ENCODE results near the gene IQSEC1. TPM values are rescaled to one million over a fixed set of nuclear protein-coding genes. Genes with fewer than 3 reads are reported as not detected.

Gene IQSEC1
- total RNA-seq, 2 donors from 2014 or later = 57.5 to 63.9 TPM

DNA sequence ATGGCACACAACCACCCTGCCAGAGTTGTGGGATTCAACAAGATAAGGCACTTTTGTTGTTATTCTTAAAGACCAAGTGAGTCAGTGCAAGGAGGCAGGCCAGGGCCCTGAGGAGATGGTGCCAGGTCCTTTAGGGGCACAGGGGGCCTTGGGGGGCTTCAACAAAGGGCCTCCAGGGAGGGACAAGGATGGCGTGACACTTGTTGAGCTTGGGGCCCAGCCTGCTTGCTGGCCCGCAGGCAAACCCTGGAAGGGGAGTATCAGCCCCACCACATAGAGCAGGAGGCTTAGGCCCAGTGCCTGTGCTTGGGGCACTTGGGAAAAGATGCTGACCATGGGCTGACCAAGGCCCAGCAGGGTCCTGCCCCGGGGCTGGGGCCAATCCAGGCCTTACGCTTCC is 5.5 kb downstream of the IQSEC1 start:
- no peak for DNase-seq (ENCODE audit: low spot score)
- Histone ChIP-seq H3K4me3 (no peak overlapping the region), H3K4me1 (peaks cover 0 to 11% of the 10 kb centered on the region in 2 donors), H3K27me3 (no peaks in the 10 kb centered on the region), H3K36me3 (no peaks in the 10 kb centered on the region), H3K27ac (no peak overlapping the region), H3K9me3 (no peaks in the 10 kb centered on the region)
- TF ChIP-seq, protein P1, sequence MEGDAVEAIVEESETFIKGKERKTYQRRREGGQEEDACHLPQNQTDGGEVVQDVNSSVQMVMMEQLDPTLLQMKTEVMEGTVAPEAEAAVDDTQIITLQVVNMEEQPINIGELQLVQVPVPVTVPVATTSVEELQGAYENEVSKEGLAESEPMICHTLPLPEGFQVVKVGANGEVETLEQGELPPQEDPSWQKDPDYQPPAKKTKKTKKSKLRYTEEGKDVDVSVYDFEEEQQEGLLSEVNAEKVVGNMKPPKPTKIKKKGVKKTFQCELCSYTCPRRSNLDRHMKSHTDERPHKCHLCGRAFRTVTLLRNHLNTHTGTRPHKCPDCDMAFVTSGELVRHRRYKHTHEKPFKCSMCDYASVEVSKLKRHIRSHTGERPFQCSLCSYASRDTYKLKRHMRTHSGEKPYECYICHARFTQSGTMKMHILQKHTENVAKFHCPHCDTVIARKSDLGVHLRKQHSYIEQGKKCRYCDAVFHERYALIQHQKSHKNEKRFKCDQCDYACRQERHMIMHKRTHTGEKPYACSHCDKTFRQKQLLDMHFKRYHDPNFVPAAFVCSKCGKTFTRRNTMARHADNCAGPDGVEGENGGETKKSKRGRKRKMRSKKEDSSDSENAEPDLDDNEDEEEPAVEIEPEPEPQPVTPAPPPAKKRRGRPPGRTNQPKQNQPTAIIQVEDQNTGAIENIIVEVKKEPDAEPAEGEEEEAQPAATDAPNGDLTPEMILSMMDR (IDR thresholded peaks at IDR 0.05) = no peak

DNA sequence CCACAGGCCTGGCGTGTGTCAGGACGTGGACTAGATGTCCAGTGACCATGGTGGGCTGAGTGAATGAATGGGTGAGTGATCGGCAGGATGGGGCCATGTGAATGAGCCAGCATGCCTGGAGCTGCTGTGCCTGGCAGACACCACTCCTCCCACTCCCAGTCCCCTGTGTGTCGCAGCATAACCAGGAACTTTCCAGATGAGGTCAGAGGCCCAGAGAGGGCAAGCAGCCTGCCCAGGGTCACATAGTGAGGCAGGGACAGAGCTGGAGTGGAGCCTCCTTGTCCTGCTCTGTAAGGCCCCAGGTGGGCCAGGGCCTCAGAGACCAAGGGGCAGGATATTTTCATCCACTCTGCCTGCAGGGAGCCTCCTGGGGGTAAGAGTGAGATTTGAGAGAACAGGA is 6.4 kb downstream of the IQSEC1 start:
- Histone ChIP-seq H3K9me3 (no peaks in the 10 kb centered on the region), H3K27me3 (no peaks in the 10 kb centered on the region), H3K36me3 (no peaks in the 10 kb centered on the region), H3K4me3 (no peak overlapping the region), H3K27ac (no peak overlapping the region), H3K4me1 (peaks cover 0 to 2% of the 10 kb centered on the region in 2 donors)
- DNase-seq (ENCODE audit: low spot score) = no peak
- TF ChIP-seq, protein P1 (IDR thresholded peaks at IDR 0.05) = no peak

DNA sequence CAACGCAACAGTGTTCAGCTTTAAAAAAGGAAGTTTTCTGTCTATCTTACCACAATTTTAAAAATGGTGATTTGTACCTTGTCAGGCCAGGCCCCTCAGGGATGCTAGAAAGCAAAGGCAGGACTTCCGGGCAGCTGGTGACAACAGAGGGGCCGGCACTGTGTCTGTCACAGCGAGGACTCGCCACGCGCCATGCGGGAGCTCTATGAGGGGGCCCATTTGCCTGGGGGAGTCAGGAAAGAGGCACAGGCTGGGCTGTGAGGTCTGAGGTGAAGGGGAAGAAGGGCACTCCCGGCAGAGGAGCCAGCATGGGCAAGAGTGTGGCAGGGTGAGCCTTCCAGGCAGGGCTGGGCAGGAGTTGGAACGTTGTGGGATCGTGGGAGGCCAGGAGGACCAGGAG is 7.0 kb downstream of the IQSEC1 start:
- H3K27ac ChIP-seq = no peak overlapping the region
- H3K4me1 ChIP-seq = no peaks in the 10 kb centered on the region
- no peak for DNase-seq (ENCODE audit: low spot score)
- H3K36me3 ChIP-seq = no peaks in the 10 kb centered on the region
- TF ChIP-seq, protein P1 (IDR thresholded peaks at IDR 0.05) = no peak
- no peaks in the 10 kb centered on the region for H3K9me3 ChIP-seq
- no peaks in the 10 kb centered on the region for H3K27me3 ChIP-seq
- no peak overlapping the region for H3K4me3 ChIP-seq

DNA sequence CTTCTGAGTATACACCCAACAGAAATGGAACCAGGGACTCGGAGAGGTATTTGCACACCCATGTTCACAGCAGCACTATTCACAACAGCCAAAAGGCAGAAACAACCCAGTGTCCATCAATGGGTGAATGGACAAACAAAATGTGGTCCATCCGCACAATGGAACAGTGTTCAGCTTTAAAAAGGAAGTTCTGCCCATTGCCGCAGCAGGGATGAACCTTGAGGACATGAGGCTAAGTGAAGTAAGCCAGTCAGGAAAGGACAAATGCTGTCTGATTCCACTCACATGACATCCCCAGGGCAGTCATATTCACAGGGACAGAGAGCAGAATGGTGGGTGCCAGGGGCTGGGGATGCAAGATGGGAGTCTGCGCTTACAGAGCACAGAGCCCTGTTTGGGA is 7.5 kb downstream of the IQSEC1 start:
- no peaks in the 10 kb centered on the region for H3K27me3 ChIP-seq
- H3K27ac ChIP-seq = no peak overlapping the region
- no peaks in the 10 kb centered on the region for H3K9me3 ChIP-seq
- H3K36me3 ChIP-seq = no peaks in the 10 kb centered on the region
- no peak overlapping the region for H3K4me3 ChIP-seq
- no peak for DNase-seq (ENCODE audit: low spot score)
- no peaks in the 10 kb centered on the region for H3K4me1 ChIP-seq
- TF ChIP-seq, protein P1 (IDR thresholded peaks at IDR 0.05) = no peak

DNA sequence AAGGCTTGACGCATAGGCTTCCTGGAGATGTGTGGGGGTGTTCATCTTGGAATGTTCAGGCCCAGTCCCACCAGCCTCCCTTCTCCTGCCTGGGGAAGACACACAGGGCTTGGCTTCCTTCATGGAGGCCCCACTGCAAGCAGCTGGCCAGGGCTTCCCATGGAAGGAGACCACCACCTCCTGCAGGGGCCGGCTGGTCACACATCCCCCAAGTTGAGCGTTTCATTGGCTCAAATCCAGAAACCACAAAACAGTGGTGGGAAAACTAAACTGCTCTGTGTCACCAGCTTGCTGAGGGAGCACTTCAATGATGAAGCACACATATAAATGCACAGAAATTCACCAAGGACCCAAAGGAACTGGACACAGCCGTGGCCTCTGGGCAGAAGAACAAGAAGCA is 8.3 kb downstream of the IQSEC1 start:
- DNase-seq (ENCODE audit: low spot score) = no peak
- no peak overlapping the region for H3K27ac ChIP-seq
- no peaks in the 10 kb centered on the region for H3K4me1 ChIP-seq
- H3K9me3 ChIP-seq = no peaks in the 10 kb centered on the region
- H3K4me3 ChIP-seq = no peak overlapping the region
- TF ChIP-seq, protein P1 (IDR thresholded peaks at IDR 0.05) = no peak
- no peaks in the 10 kb centered on the region for H3K27me3 ChIP-seq
- H3K36me3 ChIP-seq = no peaks in the 10 kb centered on the region

DNA sequence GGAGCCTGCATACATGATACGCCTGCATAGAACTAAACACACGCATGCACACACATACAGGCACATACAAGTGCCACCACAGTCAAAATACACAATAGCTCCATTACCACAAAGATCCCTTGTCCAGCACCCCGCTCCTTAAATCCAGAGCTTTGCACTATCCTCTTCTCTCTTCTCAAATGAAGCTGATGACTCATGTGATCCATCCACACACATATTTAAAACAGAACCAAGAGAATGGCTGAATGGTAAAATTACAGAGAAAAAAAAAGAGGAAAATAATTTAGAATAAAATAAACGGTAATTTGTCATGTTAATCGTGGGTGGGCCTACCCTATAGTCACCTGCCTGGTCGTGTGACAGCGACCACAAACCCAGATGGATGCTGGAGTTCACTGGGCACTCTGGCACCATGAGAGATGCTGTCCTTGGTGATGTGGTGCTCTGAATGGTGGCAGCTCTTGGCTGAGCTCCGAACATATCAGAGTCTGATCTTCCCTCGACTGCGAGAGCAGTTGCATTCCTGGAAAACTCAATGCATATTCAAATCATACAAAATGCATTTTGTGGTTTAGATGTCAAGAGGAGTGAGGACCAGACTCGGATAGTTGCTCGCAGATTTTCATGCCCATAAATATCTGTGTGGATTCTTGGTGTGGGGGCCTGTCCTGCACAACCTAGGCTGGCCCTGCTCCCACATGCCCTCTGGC is 8.9 kb downstream of the IQSEC1 start:
- no peak overlapping the region for H3K27ac ChIP-seq
- no peaks in the 10 kb centered on the region for H3K9me3 ChIP-seq
- H3K27me3 ChIP-seq = no peaks in the 10 kb centered on the region
- TF ChIP-seq, protein P1 (IDR thresholded peaks at IDR 0.05) = no peak
- H3K4me3 ChIP-seq = no peak overlapping the region
- H3K4me1 ChIP-seq = no peaks in the 10 kb centered on the region
- DNase-seq (ENCODE audit: low spot score) = no peak
- no peaks in the 10 kb centered on the region for H3K36me3 ChIP-seq
